ENCODE measurements around the gene PLVAP.

The PLVAP gene

GRCh38 chr19:17353386-17353785, 23.8 kb downstream of the PLVAP start:
- no peak for DNase-seq

- DNase-seq: no peak
These were observed 24.4 kb downstream of the PLVAP start for GRCh38 chr19:17352608-17353280.

- no peak for DNase-seq
These were observed 25.2 kb downstream of the PLVAP start for GRCh38 chr19:17351815-17352435.

GRCh38 chr19:17348700-17349099, 28.4 kb downstream of the PLVAP start:
- DNase-seq: no peak

GRCh38 chr19:17347877-17348276, 29.3 kb downstream of the PLVAP start:
- no peak for DNase-seq

- no peak for DNase-seq
These were observed 29.8 kb downstream of the PLVAP start for GRCh38 chr19:17347361-17347760.

- DNase-seq: peak; percentile 48 to 52
These were observed 31.0 kb downstream of the PLVAP start for GRCh38 chr19:17346109-17346671.

- no peak for DNase-seq
These were observed 35.3 kb downstream of the PLVAP start for GRCh38 chr19:17341845-17342244.

GRCh38 chr19:17341386-17341785, 35.8 kb downstream of the PLVAP start:
- no peak for DNase-seq

- DNase-seq: no peak
These were observed 36.2 kb downstream of the PLVAP start for GRCh38 chr19:17340871-17341357.

GRCh38 chr19:17340302-17340870, 36.8 kb downstream of the PLVAP start:
- no peak for DNase-seq

GRCh38 chr19:17339088-17339741, 37.9 kb downstream of the PLVAP start:
- no peak for DNase-seq

GRCh38 chr19:17338433-17339078, 38.6 kb downstream of the PLVAP start:
- DNase-seq: no peak

GRCh38 chr19:17337675-17338432, 39.3 kb downstream of the PLVAP start:
- DNase-seq: no peak

- DNase-seq: peak; percentile 96 to 99
These were observed 40.1 kb downstream of the PLVAP start, which contains the start of gene GTPBP3 for GRCh38 chr19:17336872-17337674. TSS of gene GTPBP3 (plus strand) at chr19:17337553. CDS start at chr19:17337612, 59 bp downstream.

- DNase-seq: no peak
These were observed 41.6 kb downstream of the PLVAP start for GRCh38 chr19:17335575-17335974.

- peak; percentile 93 to 94 for DNase-seq
These were observed 42.4 kb downstream of the PLVAP start, which contains the start of gene ANO8 for GRCh38 chr19:17334414-17335409. TSS of gene ANO8 (minus strand) at chr19:17334855. CDS start at chr19:17334670, 185 bp downstream.

- peak; percentile 63 to 66 for DNase-seq
These were observed 43.3 kb downstream of the PLVAP start for GRCh38 chr19:17333611-17334413.
